ENCODE measurements around the gene CEMP1. TPM values are rescaled to one million over a fixed set of nuclear protein-coding genes. Genes with fewer than 3 reads are reported as not detected.
A peak's percentile ranks its signal among the peaks of the same experiment; 100 is the strongest.

CEMP1 gene
- total RNA-seq, 3 donors from 2014 or later: 2.3 to 2.6 TPM; not detected in 1

- H3K27me3 ChIP-seq: no peaks in the 10 kb centered on the region
- no peak for TF ChIP-seq POLR2AphosphoS5 (IDR thresholded peaks at IDR 0.05)
- no peak for TF ChIP-seq CTCF (IDR thresholded peaks at IDR 0.05)
- TF ChIP-seq POLR2A (IDR thresholded peaks at IDR 0.05): no peak
- peaks cover 0 to 4% of the 10 kb centered on the region in 2 donors for H3K4me1 ChIP-seq
- no peaks in the 10 kb centered on the region for H3K9me3 ChIP-seq
- no peak for DNase-seq (ENCODE audit: low spot score in 2 of 2)
- H3K27ac ChIP-seq: no peak overlapping the region
- H3K36me3 ChIP-seq: no peaks in the 10 kb centered on the region
- H3K4me3 ChIP-seq: no peak overlapping the region
- intact Hi-C loops (cut with DNase I; ENCODE audit: low total_unique reads): no loop called here
Measured at GRCh38 chr16:2505695-2506094, 25.5 kb downstream of the CEMP1 start.

- peak overlapping the region in 1 of 2 donors; percentile 32 for H3K27ac ChIP-seq
- H3K36me3 ChIP-seq: no peaks in the 10 kb centered on the region
- H3K27me3 ChIP-seq: no peaks in the 10 kb centered on the region
- H3K9me3 ChIP-seq: no peaks in the 10 kb centered on the region
- H3K4me3 ChIP-seq: no peak overlapping the region
- peaks cover 14 to 22% of the 10 kb centered on the region in 2 donors for H3K4me1 ChIP-seq
- TF ChIP-seq POLR2AphosphoS5 (IDR thresholded peaks at IDR 0.05) (no peak), POLR2A (IDR thresholded peaks at IDR 0.05) (no peak), CTCF (IDR thresholded peaks at IDR 0.05) (no peak)
- intact Hi-C loops (cut with DNase I; ENCODE audit: low total_unique reads): no loop called here
- no peak for DNase-seq (ENCODE audit: low spot score in 2 of 2)
Measured at GRCh38 chr16:2501946-2502895, 29.0 kb downstream of the CEMP1 start.

- peak overlapping the region; percentile 26 to 50 (median 37) for H3K4me3 ChIP-seq
- peak overlapping the region in 1 of 2 donors; percentile 1 for H3K27ac ChIP-seq
- H3K9me3 ChIP-seq: no peaks in the 10 kb centered on the region
- no peaks in the 10 kb centered on the region for H3K27me3 ChIP-seq
- H3K36me3 ChIP-seq: no peaks in the 10 kb centered on the region
- peak; percentile 69 to 85 for DNase-seq (ENCODE audit: low spot score in 2 of 2)
- peak in 2 of 3 donors; percentile 33 to 78 for TF ChIP-seq POLR2AphosphoS5 (IDR thresholded peaks at IDR 0.05)
- TF ChIP-seq POLR2A (IDR thresholded peaks at IDR 0.05): no peak
- TF ChIP-seq CTCF (IDR thresholded peaks at IDR 0.05): peak; percentile 90 to 97 (median 96)
- H3K4me1 ChIP-seq: peaks cover 16 to 28% of the 10 kb centered on the region in 2 donors
- intact Hi-C loops (cut with DNase I; ENCODE audit: low total_unique reads): no loop called here
Measured at GRCh38 chr16:2500918-2501750, 30.1 kb downstream of the CEMP1 start.

GRCh38 chr16:2500430-2500917, 30.7 kb downstream of the CEMP1 start:
- Histone ChIP-seq H3K27me3 (no peaks in the 10 kb centered on the region), H3K36me3 (no peaks in the 10 kb centered on the region), H3K4me1 (peaks cover 16 to 28% of the 10 kb centered on the region in 2 donors), H3K9me3 (no peaks in the 10 kb centered on the region), H3K4me3 (no peak overlapping the region), H3K27ac (peak overlapping the region; percentile 52 to 77)
- TF ChIP-seq CTCF (IDR thresholded peaks at IDR 0.05): no peak
- TF ChIP-seq POLR2AphosphoS5 (IDR thresholded peaks at IDR 0.05): no peak
- no peak for TF ChIP-seq POLR2A (IDR thresholded peaks at IDR 0.05)
- intact Hi-C loops (cut with DNase I; ENCODE audit: low total_unique reads): no loop called here
- DNase-seq (ENCODE audit: low spot score in 2 of 2): no peak
